ENCODE data around the gene GREB1L.

GREB1L gene

GRCh38 chr18:21499997-21500396 is 258.0 kb downstream of the GREB1L start:
- no peak for TF ChIP-seq EZH2 (optimal IDR thresholded peaks at IDR 0.05; ENCODE audit: low read depth, low read length)
- no peak for TF ChIP-seq EZH2phosphoT487 (IDR thresholded peaks at IDR 0.05; ENCODE audit: low read length)
- TF ChIP-seq CTCF (IDR thresholded peaks at IDR 0.05; ENCODE audit: low read length), result no peak

GRCh38 chr18:21502661-21503060 is 260.6 kb downstream of the GREB1L start:
- H3F3A ChIP-seq (ENCODE audit: insufficient read depth, low read length), result no peaks in the 10 kb centered on the region
- no peak for DNase-seq

More at GRCh38 chr18:21499997-21500396, 258.0 kb downstream of the GREB1L start:
- H3K79me2 ChIP-seq (ENCODE audit: low read length), result no peaks in the 10 kb centered on the region
- no peaks in the 10 kb centered on the region for H3K36me3 ChIP-seq (replicated peaks; ENCODE audit: insufficient read depth, low read length)
- no peak overlapping the region for H3K9ac ChIP-seq (ENCODE audit: low read length)
- H3K4me2 ChIP-seq (ENCODE audit: low read depth, low read length), result no peak overlapping the region
- H3K4me3 ChIP-seq (ENCODE audit: low read length), result no peak overlapping the region
- no peak for DNase-seq
- no peaks in the 10 kb centered on the region for H4K20me1 ChIP-seq (ENCODE audit: insufficient read depth, low read length)
- no peaks in the 10 kb centered on the region for H3K9me3 ChIP-seq (replicated peaks; ENCODE audit: insufficient read depth, low read length)
- H2AFZ ChIP-seq (ENCODE audit: low read length), result no peak overlapping the region
- no peaks in the 10 kb centered on the region for H3K9me2 ChIP-seq (replicated peaks; ENCODE audit: insufficient read depth, low read length)
- no peaks in the 10 kb centered on the region for H3K27me3 ChIP-seq (replicated peaks; ENCODE audit: insufficient read depth, low read length)
- no peaks in the 10 kb centered on the region for H3K4me1 ChIP-seq (ENCODE audit: low read length)
- H3K27ac ChIP-seq (ENCODE audit: low read length), result no peak overlapping the region
- no peaks in the 10 kb centered on the region for H3F3A ChIP-seq (ENCODE audit: insufficient read depth, low read length)

DNA sequence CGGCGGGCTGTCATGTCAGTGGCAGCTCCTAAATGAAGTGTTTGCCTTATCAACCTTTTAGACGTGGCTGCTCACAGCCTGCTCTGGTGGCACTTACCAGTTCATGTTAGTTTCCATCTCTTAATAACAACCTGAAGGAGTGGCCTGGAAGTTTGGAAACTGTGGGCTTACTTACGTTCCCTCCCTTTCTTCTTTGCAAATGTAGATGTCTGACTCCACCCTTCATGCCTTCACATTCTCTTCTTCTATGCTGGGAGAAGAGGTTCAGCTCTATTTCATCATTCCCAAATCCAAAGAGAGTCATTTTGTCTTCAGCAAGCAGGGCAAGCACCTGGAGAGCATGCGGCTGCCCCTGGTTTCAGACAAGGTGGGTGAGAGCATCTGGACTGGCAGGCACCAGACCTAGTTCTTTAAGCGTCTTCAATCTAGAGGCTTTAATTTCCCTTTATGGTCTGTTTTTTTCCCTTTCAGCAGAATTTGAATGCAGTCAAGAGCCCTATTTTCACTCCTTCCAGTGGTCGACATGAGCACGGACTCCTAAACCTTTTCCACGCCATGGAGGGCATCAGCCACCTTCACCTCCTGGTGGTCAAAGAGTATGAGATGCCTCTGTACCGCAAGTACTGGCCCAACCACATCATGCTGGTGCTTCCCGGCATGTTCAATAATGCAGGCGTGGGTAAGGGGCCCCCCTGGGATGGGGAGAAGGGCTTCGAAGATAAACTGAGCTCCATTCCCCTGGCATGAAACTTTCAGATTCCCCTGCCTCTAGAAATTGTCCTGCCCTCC is 266.1 kb downstream of the GREB1L start:
- TF ChIP-seq EZH2phosphoT487 (IDR thresholded peaks at IDR 0.05; ENCODE audit: low read length), result no peak
- no peak for TF ChIP-seq EZH2 (optimal IDR thresholded peaks at IDR 0.05; ENCODE audit: low read depth, low read length)
- no peak for TF ChIP-seq CTCF (IDR thresholded peaks at IDR 0.05; ENCODE audit: low read length)
- no peaks in the 10 kb centered on the region for H3K9me2 ChIP-seq (replicated peaks; ENCODE audit: insufficient read depth, low read length)
- no peak overlapping the region for H3K4me3 ChIP-seq (ENCODE audit: low read length)
- no peaks in the 10 kb centered on the region for H3K9me3 ChIP-seq (replicated peaks; ENCODE audit: insufficient read depth, low read length)
- no peak overlapping the region for H3K9ac ChIP-seq (ENCODE audit: low read length)
- H4K20me1 ChIP-seq (ENCODE audit: insufficient read depth, low read length), result no peaks in the 10 kb centered on the region
- no peak overlapping the region for H2AFZ ChIP-seq (ENCODE audit: low read length)
- no peak for DNase-seq
- H3K4me2 ChIP-seq (ENCODE audit: low read depth, low read length), result no peak overlapping the region
- H3F3A ChIP-seq (ENCODE audit: insufficient read depth, low read length), result no peaks in the 10 kb centered on the region
- no peak overlapping the region for H3K27ac ChIP-seq (ENCODE audit: low read length)
- no peaks in the 10 kb centered on the region for H3K36me3 ChIP-seq (replicated peaks; ENCODE audit: insufficient read depth, low read length)
- no peaks in the 10 kb centered on the region for H3K79me2 ChIP-seq (ENCODE audit: low read length)
- no peaks in the 10 kb centered on the region for H3K4me1 ChIP-seq (ENCODE audit: low read length)
- H3K27me3 ChIP-seq (replicated peaks; ENCODE audit: insufficient read depth, low read length), result no peaks in the 10 kb centered on the region

More at GRCh38 chr18:21502661-21503060, 260.6 kb downstream of the GREB1L start:
- H2AFZ ChIP-seq (ENCODE audit: low read length), result no peak overlapping the region
- TF ChIP-seq EZH2phosphoT487 (IDR thresholded peaks at IDR 0.05; ENCODE audit: low read length) (no peak), CTCF (IDR thresholded peaks at IDR 0.05; ENCODE audit: low read length) (no peak), EZH2 (optimal IDR thresholded peaks at IDR 0.05; ENCODE audit: low read depth, low read length) (no peak)
- H3K9ac ChIP-seq (ENCODE audit: low read length), result no peak overlapping the region
- H3K4me1 ChIP-seq (ENCODE audit: low read length), result no peaks in the 10 kb centered on the region
- H3K9me3 ChIP-seq (replicated peaks; ENCODE audit: insufficient read depth, low read length), result no peaks in the 10 kb centered on the region
- no peak overlapping the region for H3K4me3 ChIP-seq (ENCODE audit: low read length)
- H3K27me3 ChIP-seq (replicated peaks; ENCODE audit: insufficient read depth, low read length), result no peaks in the 10 kb centered on the region
- H4K20me1 ChIP-seq (ENCODE audit: insufficient read depth, low read length), result no peaks in the 10 kb centered on the region
- H3K79me2 ChIP-seq (ENCODE audit: low read length), result no peaks in the 10 kb centered on the region
- no peak overlapping the region for H3K27ac ChIP-seq (ENCODE audit: low read length)
- H3K36me3 ChIP-seq (replicated peaks; ENCODE audit: insufficient read depth, low read length), result no peaks in the 10 kb centered on the region
- no peaks in the 10 kb centered on the region for H3K9me2 ChIP-seq (replicated peaks; ENCODE audit: insufficient read depth, low read length)
- H3K4me2 ChIP-seq (ENCODE audit: low read depth, low read length), result no peak overlapping the region
